ENCODE results near the gene CKLF. TPM values are rescaled to one million over a fixed set of nuclear protein-coding genes. Genes with fewer than 3 reads are reported as not detected.

The CKLF gene
- total and polyA plus RNA-seq, 2 donors: 54.7 to 54.9 TPM

DNA sequence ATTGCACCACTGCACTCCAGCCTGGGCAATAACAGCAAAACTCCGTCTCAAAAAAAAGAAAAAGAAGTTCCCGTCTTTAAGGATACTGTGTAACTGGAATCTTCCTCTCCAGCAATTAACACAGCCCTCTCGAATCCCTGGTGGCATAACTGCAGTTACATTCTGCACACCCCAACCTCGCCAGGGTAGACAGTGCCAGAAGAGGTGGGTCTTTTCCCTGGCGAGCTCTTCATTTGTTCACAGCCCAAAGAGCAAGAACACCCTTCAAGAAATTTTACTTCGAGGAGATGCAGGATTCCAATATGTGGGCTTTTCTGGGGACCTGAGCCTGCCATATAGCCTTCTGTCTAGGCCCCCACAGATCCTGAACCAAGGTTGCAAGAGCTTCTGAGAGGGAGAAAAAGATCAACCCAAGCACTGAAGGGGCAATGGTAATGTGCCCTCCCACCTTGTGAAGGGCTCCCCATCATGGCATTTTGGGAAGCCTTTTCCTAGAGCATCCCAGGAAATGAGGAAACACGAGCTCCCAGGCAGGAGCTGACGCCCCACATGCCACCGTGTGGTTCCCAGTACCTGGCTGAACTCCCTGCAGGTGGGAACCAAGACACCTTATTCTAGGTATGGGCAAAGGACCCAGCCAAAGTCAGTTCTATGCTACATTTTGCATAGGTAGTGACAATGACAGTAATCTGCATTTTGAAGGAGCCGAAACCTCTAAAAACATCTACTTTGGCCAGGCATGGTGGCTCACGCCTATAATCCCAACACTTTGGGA is 29.4 kb upstream of the CKLF start:
- Histone ChIP-seq H3K4me3 (ENCODE audit: low read depth, low read length) (no peak overlapping the region), H3K36me3 (ENCODE audit: insufficient read depth) (no peaks in the 10 kb centered on the region), H3K4me1 (ENCODE audit: insufficient read depth) (no peaks in the 10 kb centered on the region), H3K27ac (ENCODE audit: low read depth) (no peak overlapping the region)
- DNase-seq (ENCODE audit: extremely low spot score): no peak
- WGBS: 87% methylated on average over 11 of the region's 11 CpGs

DNA sequence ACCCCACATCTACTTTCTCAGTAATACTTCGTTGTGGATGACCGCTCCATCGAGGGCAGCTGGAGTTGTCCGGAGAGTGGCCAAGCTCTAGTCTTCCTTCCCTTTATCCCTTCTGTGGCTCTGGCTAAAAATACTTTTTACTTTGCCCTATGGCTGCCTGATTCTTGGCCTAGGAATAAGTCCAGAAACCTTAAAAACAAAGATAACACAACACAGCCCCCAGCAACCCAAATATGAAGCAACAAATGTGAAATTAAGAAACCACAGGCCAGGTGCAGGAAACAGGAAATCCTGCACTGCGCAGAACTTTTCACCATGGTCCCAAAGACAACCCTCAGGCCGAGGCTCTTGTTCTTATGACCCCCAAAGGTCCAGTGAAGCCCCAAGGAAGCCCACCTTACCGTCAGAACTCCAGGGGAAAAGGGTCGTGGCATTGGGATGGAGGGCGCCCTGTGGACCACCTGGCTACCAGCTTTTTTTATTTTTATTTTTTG is 28.5 kb upstream of the CKLF start:
- Histone ChIP-seq H3K36me3 (ENCODE audit: insufficient read depth) (peaks cover 2% of the 10 kb centered on the region), H3K27ac (ENCODE audit: low read depth) (no peak overlapping the region), H3K4me1 (ENCODE audit: insufficient read depth) (no peaks in the 10 kb centered on the region), H3K4me3 (ENCODE audit: low read depth, low read length) (no peak overlapping the region)
- DNase-seq (ENCODE audit: extremely low spot score): no peak
- 81% methylated on average over 9 of the region's 9 CpGs for WGBS

DNA sequence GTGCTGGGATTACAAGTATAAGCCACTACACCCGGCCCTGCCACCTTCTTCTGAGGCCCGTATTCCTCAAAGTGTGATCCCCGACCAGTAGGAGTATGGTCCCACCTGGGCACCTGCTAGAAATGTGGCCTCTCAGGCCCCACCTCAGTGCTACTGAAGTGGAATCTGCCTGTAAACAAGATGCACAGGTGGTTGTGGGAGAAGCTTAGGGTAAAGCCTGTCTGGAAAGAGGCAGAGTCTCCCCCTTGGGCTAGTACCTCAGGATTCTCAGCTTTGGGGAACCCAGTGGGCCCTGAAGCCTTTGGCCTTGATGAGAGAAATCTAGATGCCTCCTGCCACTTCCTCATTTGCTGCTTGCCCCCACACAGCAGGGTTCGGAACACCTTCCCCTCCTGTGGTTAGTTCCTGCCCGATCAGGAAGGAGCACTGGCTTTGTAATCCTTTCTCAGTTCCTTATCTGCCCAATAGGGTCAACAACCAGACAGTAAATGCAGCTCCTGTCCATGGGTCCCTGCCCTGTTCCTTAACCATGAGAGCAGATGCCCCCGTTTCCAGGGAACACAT is 27.7 kb upstream of the CKLF start:
- Histone ChIP-seq H3K27ac (ENCODE audit: low read depth) (no peak overlapping the region), H3K36me3 (ENCODE audit: insufficient read depth) (peaks cover 2% of the 10 kb centered on the region), H3K4me3 (ENCODE audit: low read depth, low read length) (no peak overlapping the region), H3K4me1 (ENCODE audit: insufficient read depth) (no peaks in the 10 kb centered on the region)
- DNase-seq (ENCODE audit: extremely low spot score): no peak
- 73% methylated on average over 6 of the region's 6 CpGs for WGBS

DNA sequence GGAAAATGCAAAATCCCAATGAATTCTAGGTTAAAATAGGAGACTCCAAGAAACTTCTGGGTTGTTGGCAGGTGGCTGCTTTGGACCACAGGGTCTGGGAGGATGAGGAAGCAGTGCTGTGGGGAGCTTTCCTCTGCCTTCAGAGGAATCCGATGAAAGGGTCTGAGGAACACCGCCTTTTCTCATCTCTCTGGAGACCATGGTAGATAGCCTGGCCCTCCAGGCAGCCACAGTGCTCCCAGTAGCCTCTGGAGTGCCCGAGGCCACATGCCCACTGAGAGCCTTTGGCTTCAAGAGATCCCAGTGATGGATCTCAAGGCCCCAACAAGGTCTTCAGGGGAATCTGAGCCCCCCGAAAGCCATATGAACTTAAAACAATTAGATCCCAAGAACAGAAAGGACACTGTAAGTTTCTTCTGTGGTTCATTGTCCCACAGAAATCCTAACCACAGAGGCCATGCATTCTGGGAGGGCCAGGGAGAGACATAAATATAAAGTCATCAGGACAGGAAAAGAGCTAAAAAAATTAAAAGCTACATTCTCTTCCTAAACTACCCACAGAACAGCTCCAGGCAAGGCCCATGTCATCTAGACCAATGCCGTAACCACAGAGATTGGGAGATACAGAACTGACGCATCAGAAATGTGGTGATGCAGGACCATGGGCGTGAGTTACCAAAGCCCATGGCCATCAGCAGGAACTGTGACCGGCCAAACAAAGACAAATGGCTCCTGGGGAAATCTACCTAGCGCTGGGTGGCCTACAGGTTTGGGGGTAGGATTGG is 26.8 kb upstream of the CKLF start:
- WGBS: 92% methylated on average over 9 of the region's 9 CpGs
- Histone ChIP-seq H3K36me3 (ENCODE audit: insufficient read depth) (peaks cover 2% of the 10 kb centered on the region), H3K4me3 (ENCODE audit: low read depth, low read length) (no peak overlapping the region), H3K4me1 (ENCODE audit: insufficient read depth) (no peaks in the 10 kb centered on the region), H3K27ac (ENCODE audit: low read depth) (no peak overlapping the region)
- DNase-seq (ENCODE audit: extremely low spot score): no peak

DNA sequence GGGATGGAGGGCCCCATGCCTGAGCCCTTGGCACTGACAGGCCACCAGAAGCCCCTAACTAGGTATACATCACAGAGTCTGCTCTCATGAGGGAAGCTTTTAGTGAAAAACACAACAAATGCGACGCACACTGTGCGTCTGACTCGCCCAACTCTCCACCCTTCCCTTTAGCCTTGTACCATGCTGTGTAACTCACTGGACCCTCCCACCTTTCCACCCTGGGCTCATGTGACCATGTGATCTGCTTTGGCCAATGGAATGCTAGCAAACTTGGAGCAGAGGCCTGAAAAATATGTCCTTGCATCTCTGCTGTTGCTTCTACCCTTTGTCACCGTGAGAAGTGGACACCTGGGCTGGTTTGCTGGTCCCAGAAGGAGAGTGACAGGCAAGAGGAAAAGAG is 24.1 kb upstream of the CKLF start:
- DNase-seq (ENCODE audit: extremely low spot score): no peak
- 96% methylated on average over 5 of the region's 5 CpGs for WGBS
- peaks cover 2% of the 10 kb centered on the region for H3K36me3 ChIP-seq (ENCODE audit: insufficient read depth)
- no peak overlapping the region for H3K4me3 ChIP-seq (ENCODE audit: low read depth, low read length)
- H3K27ac ChIP-seq (ENCODE audit: low read depth): no peak overlapping the region
- H3K4me1 ChIP-seq (ENCODE audit: insufficient read depth): no peaks in the 10 kb centered on the region

DNA sequence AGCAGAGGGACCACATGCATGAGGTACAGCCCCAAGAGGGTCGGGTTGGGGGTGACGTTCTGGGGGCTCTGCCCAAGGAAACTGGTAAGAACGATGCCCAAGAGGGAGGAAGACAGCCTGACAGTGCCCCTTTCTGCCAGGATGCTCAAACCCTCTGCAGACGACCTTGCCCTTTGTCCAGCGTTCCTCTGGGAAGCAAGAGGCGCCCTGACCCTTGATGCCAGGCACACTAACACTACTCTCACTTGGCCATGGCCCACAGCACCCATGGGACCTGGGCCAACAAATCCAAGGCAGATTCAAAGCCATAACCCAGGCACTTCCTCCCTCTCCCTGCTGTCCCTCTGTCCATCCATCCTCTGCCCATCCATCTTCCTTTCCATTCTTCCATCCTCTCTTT is 22.9 kb upstream of the CKLF start:
- Histone ChIP-seq H3K36me3 (ENCODE audit: insufficient read depth) (peaks cover 2% of the 10 kb centered on the region), H3K4me1 (ENCODE audit: insufficient read depth) (no peaks in the 10 kb centered on the region), H3K4me3 (ENCODE audit: low read depth, low read length) (no peak overlapping the region), H3K27ac (ENCODE audit: low read depth) (no peak overlapping the region)
- no peak for DNase-seq (ENCODE audit: extremely low spot score)
- WGBS: 88% methylated on average over 6 of the region's 6 CpGs

DNA sequence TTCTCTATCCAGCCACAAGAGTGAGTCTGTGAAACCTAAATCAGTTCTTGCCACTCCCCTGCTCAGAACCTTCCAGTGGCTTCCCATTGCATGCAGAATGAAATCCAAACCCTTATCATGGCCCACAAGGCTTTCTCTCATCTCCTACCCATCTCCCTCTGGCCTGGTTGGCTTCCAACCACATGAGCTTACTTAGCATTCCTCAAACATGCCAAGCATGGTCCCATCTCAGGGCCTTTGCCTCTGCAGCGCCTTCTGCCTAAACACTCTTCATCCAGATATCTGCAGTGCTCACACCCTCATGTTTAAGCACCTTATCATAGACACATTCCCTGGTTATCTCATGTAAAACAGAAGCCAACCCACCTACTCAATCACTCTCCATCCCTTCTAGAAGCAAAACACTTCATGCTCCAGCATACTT is 18.0 kb upstream of the CKLF start:
- Histone ChIP-seq H3K4me3 (ENCODE audit: low read depth, low read length) (no peak overlapping the region), H3K36me3 (ENCODE audit: insufficient read depth) (no peaks in the 10 kb centered on the region), H3K4me1 (ENCODE audit: insufficient read depth) (no peaks in the 10 kb centered on the region), H3K27ac (ENCODE audit: low read depth) (no peak overlapping the region)
- 93% methylated on average over 1 of the region's 1 CpG for WGBS
- no peak for DNase-seq (ENCODE audit: extremely low spot score)

DNA sequence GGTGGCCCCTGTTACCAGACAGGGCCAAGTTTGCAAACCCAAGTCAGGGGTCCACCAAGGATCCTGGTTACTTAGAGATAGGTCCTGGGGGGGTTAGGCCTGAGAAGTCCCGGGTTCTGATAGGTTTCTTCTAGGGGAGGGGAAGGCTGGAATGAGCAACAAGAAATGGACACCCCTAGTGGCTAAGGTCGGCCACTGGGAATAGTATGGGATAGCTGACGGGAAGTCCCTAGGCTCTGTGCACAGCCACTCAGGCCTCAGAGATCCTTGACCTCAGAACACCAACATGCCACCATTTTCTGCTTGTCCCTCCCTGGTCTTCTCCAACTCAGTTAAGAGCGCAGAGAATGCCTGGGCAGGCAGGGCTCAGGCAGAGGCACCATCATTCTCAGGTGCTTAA is 15.9 kb upstream of the CKLF start:
- Histone ChIP-seq H3K4me3 (ENCODE audit: low read depth, low read length) (no peak overlapping the region), H3K36me3 (ENCODE audit: insufficient read depth) (no peaks in the 10 kb centered on the region), H3K4me1 (ENCODE audit: insufficient read depth) (no peaks in the 10 kb centered on the region), H3K27ac (ENCODE audit: low read depth) (no peak overlapping the region)
- DNase-seq (ENCODE audit: extremely low spot score): no peak
- 90% methylated on average over 4 of the region's 4 CpGs for WGBS

DNA sequence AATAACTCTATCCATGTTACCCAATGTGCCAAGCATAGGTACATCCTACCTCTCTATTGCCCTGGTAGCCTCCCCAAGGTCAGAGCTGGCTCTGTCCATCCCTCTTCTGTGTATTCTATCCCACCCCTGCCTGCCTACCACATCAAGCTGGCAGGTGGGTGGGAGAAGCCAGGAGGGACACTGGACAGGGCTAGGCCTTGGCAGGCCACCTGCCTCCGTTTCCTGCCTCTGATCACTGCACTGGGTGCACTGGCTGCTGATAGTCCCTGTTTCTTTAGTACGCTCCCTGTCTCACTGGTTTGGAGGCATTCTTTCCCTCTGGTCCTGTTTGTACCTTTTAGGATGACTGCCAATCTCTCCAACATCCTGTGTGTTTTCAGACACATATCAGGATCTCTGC is 15.1 kb upstream of the CKLF start:
- 97% methylated on average over 2 of the region's 2 CpGs for WGBS
- no peak overlapping the region for H3K4me3 ChIP-seq (ENCODE audit: low read depth, low read length)
- DNase-seq (ENCODE audit: extremely low spot score): no peak
- no peaks in the 10 kb centered on the region for H3K36me3 ChIP-seq (ENCODE audit: insufficient read depth)
- no peak overlapping the region for H3K27ac ChIP-seq (ENCODE audit: low read depth)
- no peaks in the 10 kb centered on the region for H3K4me1 ChIP-seq (ENCODE audit: insufficient read depth)

DNA sequence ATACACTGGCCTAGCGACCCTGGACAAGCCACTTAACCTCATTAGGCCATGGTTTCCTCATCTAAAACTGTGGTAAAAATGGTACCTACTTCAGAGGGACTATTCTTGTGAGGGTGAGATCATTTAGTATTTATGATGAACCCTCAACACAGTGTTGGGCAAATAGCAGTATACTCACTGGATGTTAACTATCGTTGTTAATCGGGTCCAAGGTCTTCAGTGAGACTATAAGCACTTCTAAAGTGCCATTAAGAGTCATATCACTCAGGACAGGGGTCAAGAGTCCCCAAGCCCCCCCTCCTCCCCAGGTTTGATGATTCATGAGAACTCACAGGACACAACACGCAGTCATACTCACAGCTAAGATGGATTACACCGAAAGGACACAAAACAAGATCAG is 13.5 kb upstream of the CKLF start:
- H3K4me1 ChIP-seq (ENCODE audit: insufficient read depth): no peaks in the 10 kb centered on the region
- H3K36me3 ChIP-seq (ENCODE audit: insufficient read depth): no peaks in the 10 kb centered on the region
- WGBS: 96% methylated on average over 5 of the region's 5 CpGs
- no peak overlapping the region for H3K27ac ChIP-seq (ENCODE audit: low read depth)
- no peak for DNase-seq (ENCODE audit: extremely low spot score)
- H3K4me3 ChIP-seq (ENCODE audit: low read depth, low read length): no peak overlapping the region

DNA sequence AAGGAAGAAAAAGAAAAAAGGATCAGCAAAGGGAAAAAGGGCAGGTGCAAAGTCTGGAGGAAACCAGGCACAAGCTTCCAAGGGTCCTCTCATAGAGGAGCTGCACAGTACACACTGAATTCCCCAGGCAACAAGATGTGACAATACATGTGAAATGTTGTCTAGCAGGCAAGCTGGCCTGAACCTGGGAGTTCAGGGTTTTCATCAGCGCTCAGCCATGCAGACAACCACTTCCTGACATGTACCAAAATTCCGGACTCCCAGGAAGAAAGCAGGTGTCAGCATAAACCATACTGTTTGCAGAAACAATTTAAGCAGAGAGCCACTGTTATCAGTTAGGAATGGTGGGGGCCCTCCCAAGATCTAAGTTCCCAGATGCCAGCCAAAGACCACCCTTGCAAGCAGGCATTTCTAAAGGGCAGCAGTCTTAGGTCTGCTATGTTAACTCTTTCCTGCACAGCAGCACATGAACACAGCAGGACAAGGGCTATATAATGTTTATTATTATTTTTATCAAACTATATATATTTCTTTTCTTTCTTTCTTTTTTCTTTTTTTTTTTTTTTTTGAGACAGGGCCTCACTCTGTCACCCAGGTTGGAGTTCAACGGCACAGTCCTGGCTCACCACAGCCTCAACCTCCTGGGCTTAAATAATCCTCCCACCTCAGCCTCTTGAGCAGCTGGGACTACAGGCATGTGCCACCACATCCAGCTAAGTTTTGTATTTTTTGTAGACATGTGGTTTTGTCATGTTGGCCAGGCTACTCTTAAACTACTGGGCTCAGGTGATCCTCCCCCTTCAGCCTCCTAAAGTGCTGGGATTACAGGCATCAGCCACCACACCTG is 12.5 kb upstream of the CKLF start:
- no peak overlapping the region for H3K27ac ChIP-seq (ENCODE audit: low read depth)
- H3K4me1 ChIP-seq (ENCODE audit: insufficient read depth): no peaks in the 10 kb centered on the region
- no peak overlapping the region for H3K4me3 ChIP-seq (ENCODE audit: low read depth, low read length)
- no peak for DNase-seq (ENCODE audit: extremely low spot score)
- 80% methylated on average over 3 of the region's 3 CpGs for WGBS
- no peaks in the 10 kb centered on the region for H3K36me3 ChIP-seq (ENCODE audit: insufficient read depth)

DNA sequence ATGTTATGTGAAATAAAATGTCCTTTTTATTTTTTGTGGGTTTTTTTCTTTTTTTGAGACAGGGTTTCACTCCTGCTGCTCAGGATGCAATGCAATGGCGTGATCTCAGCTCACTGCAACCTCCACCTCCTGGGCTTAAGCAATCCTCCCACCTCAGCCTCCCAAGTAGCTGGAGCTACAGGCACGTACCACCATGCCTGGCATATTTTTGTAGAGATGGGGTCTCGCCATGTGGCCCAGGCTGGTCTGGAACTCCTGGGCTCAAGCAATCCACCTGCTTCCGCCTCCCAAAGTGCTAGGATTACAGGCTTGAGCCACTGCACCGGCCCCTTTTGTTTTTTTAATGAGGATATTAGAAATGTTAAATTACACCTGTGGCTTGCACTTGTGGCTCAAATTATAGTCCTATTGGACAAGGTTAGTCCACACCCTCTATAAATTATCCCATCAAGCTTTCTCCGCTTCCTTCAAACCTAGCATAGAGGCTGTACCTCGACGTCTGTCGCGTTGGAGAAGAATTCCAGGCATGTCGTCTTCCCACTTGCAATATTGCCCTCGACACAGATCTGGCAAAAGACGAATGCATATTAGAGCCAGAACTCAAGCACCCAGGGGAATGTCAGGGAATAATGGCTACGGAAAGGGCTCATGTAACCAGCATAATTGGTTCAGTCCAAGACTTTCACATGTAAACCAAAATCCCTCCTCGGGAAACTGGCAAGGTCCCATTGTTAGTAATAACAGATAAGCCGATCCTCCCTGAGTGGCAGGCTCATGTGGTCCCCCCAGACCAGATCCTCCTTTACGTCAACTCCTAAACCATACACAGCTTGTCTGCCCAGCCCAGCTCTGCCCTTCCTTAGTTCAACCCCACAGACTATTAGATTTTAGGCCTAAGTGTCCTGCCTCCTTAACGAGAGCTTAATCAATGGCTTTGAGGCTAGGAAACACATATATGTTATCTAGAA is 10.7 kb upstream of the CKLF start:
- DNase-seq (ENCODE audit: extremely low spot score): no peak
- Histone ChIP-seq H3K36me3 (ENCODE audit: insufficient read depth) (no peaks in the 10 kb centered on the region), H3K27ac (ENCODE audit: low read depth) (no peak overlapping the region), H3K4me1 (ENCODE audit: insufficient read depth) (no peaks in the 10 kb centered on the region), H3K4me3 (ENCODE audit: low read depth, low read length) (no peak overlapping the region)
- WGBS: 61% methylated on average over 18 of the region's 18 CpGs

All from urinary bladder (tissue), 4 donors.